ENCODE measurements around the gene PREX1. TPM values are rescaled to one million over a fixed set of nuclear protein-coding genes. Genes with fewer than 3 reads are reported as not detected.
"Not testable (repeated sequence)": the region's sequence is repeated elsewhere in the genome, so short reads cannot be mapped to it uniquely, and the experiment has no call there.

PREX1 gene
- total RNA-seq, 2 experiments from 2014 or later = 76.8 to 77.1 TPM

DNA sequence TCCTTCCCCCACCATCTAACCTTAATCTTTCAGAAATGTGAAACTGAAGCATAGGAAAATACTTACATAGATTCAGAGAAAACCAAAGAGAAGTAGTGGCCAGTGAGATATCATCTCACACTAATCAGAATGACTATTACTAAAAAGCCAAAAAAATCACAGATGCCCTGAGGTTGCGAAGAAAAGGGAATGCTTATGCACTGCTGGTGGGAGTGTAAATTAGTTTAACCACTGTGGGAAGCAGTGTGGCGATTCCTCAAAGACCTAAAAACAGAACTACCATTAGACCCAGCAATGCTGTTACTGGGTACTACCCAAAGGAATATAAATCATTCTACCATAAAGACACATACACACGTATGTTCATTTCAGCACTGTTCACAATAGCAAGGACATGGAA is 9.2 kb upstream of the PREX1 start:
- H3K9me3 Mint-ChIP-seq = no peaks in the 10 kb centered on the region
- DNase-seq = no peak
- no peak overlapping the region for H3K27ac Mint-ChIP-seq

DNA sequence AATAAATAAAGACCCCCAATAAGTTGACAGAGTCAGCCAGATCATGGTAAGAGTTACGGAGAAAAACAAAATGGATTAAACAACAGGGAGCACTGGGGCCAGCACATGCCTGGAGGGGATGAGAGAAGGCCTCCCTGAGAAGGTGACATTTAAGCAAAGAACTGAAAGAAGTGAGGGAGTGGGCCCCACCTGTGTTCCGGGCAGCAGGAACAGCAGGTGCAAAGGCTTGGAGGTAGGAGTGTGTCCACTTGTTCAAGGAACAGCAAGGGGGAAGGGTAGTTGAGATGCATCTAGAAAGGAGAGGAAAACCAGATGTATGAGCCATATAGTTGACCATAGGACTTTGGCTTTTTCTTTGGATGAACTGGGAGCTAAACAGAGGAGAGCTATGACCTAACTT is 7.6 kb upstream of the PREX1 start:
- no peaks in the 10 kb centered on the region for H3K36me3 Mint-ChIP-seq

More for the DNA sequence above, 9.2 kb upstream of the PREX1 start:
- Mint-ChIP-seq H3K27me3 (no peaks in the 10 kb centered on the region), H3K4me3 (no peak overlapping the region), H3K4me1 (peaks cover 10% of the 10 kb centered on the region), H3K36me3 (no peaks in the 10 kb centered on the region)

DNA sequence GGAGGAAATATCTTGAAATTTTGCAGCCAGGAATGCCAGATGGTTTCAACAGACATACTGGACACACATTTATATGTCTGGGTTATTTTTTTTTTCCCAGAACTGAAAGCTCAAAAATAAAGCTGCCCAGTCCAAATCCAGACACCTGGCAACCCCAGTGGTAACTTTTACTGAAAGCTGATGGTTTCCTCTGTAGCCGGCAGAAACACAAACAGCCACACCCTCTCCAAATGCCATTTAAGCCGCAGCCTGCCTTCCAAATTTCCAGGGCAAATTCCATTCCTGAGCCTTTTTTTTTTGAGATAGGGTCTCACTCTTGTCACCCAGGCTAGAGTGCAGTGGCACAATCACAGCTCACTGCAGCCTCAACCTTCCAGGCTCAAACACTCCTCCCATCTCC is 6.5 kb upstream of the PREX1 start:
- no peak for DNase-seq
- no peaks in the 10 kb centered on the region for H3K27me3 Mint-ChIP-seq
- peaks cover 18% of the 10 kb centered on the region for H3K4me1 Mint-ChIP-seq
- H3K27ac Mint-ChIP-seq = no peak overlapping the region
- no peaks in the 10 kb centered on the region for H3K9me3 Mint-ChIP-seq
- H3K4me3 Mint-ChIP-seq = no peak overlapping the region
- no peaks in the 10 kb centered on the region for H3K36me3 Mint-ChIP-seq

More for the DNA sequence above, 7.6 kb upstream of the PREX1 start:
- Mint-ChIP-seq H3K27me3 (no peaks in the 10 kb centered on the region), H3K4me3 (no peak overlapping the region), H3K4me1 (peaks cover 18% of the 10 kb centered on the region), H3K27ac (no peak overlapping the region), H3K9me3 (no peaks in the 10 kb centered on the region)
- DNase-seq = no peak

DNA sequence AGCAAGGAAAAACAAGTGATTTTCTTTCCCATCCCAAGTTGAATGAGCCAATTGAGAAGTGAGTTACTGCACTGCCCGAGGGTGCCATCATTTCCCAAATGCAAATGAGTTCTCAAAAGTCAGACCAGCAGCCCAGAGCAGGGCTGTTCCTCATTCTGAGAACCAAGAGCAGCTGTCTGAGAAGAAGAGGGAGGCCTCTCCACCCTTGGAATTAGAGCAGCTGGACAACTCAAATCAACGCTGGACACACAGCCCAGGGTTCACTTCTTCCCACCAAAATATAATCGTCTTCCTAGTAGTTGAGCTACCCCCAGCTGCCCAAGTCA is 4.6 kb upstream of the PREX1 start:
- Mint-ChIP-seq H3K4me1 (peaks cover 21% of the 10 kb centered on the region), H3K27ac (peak overlapping the region; percentile 31)

DNA sequence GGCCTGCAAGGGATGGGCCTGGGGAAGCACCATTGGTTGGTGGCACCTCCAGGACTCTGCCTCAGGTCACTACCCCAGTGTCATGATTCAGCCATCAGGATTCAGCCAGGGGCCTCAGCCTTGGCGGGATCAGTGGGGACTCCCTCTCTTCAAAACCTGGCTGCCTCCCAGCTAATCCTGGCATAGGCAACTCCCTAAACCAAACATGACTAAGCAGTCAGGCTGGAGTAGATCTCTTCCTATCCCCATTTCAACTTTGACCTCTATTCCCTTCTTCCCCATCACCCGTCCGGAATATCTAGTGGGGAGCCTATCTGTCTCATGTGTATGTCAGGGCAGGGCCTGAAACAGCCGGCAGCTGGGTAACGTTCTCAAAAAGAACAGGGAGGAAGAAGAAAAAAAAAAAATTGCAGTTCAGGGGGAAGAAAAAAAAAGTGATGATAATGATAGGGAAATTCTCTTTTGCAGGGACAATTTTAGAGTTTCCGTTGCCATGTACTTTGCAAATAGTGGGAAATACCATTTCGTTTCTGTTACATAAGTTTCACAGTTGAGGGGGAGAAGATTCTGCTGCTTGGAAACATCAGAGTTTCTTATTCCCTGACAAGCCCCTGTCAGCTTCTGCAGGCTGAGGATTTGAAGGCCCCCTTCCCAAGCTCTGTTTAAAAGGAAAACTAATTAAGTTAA is 4.1 kb upstream of the PREX1 start:
- H3K27me3 Mint-ChIP-seq = no peaks in the 10 kb centered on the region
- no peak for DNase-seq
- H3K27ac Mint-ChIP-seq = peak overlapping the region; percentile 31
- no peak overlapping the region for H3K4me3 Mint-ChIP-seq
- peaks cover 2% of the 10 kb centered on the region for H3K36me3 Mint-ChIP-seq
- H3K4me1 Mint-ChIP-seq = peaks cover 21% of the 10 kb centered on the region
- no peaks in the 10 kb centered on the region for H3K9me3 Mint-ChIP-seq

More for the DNA sequence above, 4.6 kb upstream of the PREX1 start:
- Mint-ChIP-seq H3K36me3 (peaks cover 2% of the 10 kb centered on the region), H3K27me3 (no peaks in the 10 kb centered on the region), H3K4me3 (no peak overlapping the region), H3K9me3 (no peaks in the 10 kb centered on the region)
- DNase-seq = no peak

DNA sequence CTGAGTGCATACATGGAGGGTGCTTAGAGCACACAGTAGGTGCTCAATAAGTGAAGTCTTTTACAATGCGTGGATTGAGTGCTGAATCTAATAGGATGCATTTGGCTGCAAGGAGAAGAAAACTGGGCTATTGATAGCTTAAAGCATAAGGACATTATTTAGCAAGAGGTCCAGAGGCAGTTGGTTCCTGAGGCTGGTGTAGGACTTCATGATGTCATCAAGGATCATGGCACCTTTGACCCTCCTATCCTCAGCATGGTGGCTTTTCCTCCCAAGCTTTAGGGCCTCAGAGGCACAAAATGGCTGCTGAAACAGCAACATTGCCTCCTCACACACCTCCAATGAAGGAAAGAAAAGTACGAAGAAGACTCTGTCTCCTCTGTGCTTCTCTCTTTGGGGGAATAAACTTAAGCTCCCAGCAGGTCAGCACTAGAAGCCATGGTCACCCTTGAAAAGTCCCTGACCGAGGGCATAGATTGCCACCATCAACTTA is 3.1 kb upstream of the PREX1 start:
- no peak overlapping the region for H3K27ac Mint-ChIP-seq

DNA sequence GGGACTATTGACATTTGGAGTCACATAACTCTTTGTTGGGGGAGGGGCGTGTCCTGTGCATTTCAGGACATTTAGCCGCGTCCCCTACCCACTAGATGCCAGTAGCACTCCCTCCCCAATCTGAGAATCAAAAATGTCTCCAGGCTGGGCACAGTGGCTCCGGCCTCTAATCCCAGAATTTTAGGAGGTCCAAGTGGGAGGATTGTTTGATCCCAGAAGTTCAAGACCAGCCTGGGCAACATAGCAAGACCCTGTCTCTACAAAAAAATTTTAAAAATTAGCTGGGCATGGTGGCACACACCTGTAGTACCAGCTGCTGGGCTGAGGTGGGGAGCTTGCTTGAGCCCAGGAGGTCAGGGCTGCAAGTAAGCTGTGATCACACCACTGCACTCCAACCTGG is 2.1 kb upstream of the PREX1 start:
- Mint-ChIP-seq H3K27ac (no peak overlapping the region), H3K4me3 (no peak overlapping the region), H3K4me1 (peaks cover 31% of the 10 kb centered on the region), H3K9me3 (no peaks in the 10 kb centered on the region), H3K36me3 (peaks cover 17% of the 10 kb centered on the region), H3K27me3 (no peaks in the 10 kb centered on the region)
- DNase-seq = no peak

More for the DNA sequence above, 3.1 kb upstream of the PREX1 start:
- no peak for DNase-seq
- no peak overlapping the region for H3K4me3 Mint-ChIP-seq
- H3K27me3 Mint-ChIP-seq = no peaks in the 10 kb centered on the region
- H3K36me3 Mint-ChIP-seq = peaks cover 9% of the 10 kb centered on the region
- H3K4me1 Mint-ChIP-seq = peaks cover 22% of the 10 kb centered on the region
- no peaks in the 10 kb centered on the region for H3K9me3 Mint-ChIP-seq

DNA sequence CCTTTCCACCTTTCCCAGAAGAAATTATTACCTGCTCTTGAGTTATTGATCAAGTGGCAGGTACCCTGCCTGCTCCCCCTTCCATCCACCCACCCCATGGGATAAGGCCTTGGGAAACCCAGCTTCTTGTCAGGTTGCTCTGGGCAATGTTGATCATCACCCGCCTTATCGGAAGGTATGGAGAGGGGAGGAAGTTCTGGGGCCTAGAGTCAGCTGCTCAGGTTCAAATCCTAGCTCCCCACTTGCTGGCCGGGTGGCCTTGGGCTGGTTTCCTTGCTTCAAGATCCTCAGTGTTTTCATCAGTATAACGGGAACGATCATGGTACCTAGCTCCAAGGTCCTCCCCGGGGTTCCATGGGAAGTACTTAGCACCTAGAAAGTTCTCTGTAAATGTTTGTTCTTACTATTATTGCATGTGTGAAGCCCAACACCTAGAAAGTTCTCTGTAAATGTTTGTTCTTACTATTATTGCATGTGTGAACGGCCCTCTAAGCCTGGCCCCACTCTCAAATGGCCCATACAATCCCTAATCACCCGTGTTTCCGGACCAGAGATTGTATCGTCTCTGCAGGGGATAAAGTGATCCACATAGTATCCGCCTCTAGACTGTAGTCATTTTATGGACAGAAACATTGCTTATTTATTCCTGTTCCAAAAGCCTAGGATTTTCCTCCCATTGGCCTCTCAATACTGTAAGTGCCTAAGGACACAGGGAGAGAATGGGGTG is 1.1 kb upstream of the PREX1 start:
- H3K36me3 Mint-ChIP-seq = peaks cover 21% of the 10 kb centered on the region
- DNase-seq = no peak
- H3K27me3 Mint-ChIP-seq = no peaks in the 10 kb centered on the region
- H3K4me3 Mint-ChIP-seq = peak overlapping the region; percentile 89
- H3K27ac Mint-ChIP-seq = peak overlapping the region; percentile 90
- peaks cover 42% of the 10 kb centered on the region for H3K4me1 Mint-ChIP-seq
- no peaks in the 10 kb centered on the region for H3K9me3 Mint-ChIP-seq

DNA sequence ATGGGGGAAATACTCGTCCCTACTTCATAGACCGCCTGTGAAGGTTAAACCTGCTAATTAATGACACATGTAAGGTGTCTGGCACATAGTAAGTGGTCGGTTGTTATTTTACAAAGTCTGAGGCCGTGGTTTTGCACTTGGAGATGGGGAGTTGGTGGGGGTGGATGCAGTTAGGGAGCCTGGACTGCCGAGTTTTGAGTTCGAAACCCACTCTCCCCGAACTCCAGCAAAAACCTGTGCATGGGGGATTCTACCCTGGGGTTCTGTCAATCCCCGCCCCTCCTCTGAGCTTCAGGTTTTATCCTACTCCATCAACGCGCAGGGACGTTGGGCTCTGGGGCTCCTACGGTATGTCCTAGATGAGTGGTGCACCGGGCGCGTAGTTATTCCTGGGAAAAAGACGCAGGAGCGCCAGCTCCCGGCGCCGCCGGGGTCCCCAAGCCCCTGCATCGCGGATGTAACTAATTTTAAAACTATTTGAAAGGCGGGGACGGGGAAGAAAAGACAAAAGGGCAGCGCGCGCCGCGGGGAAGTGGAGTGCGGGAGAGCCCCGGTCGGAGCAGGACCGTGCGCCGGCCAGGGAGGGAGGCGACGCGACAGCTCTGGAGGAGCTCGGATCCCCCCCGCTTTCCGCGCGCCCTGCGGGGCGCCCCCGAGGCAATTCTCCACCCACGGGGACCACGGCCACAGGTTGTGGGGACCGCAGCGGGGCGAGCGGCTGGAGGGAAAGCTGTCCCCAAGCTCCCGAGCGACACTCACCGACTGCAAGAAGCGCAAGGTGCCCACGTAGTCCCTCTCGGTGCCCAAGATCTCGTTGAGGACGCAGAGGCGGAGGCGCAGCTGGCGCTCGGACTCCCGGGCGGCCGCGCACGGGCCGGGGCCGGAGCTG is 672 bp downstream of the PREX1 start:
- no peaks in the 10 kb centered on the region for H3K27me3 Mint-ChIP-seq
- peak; percentile 55 for DNase-seq
- H3K9me3 Mint-ChIP-seq = no peaks in the 10 kb centered on the region
- H3K27ac Mint-ChIP-seq = peak overlapping the region; percentile 93
- H3K4me3 Mint-ChIP-seq = peak overlapping the region; percentile 95
- peaks cover 53% of the 10 kb centered on the region for H3K4me1 Mint-ChIP-seq
- peaks cover 29% of the 10 kb centered on the region for H3K36me3 Mint-ChIP-seq

DNA sequence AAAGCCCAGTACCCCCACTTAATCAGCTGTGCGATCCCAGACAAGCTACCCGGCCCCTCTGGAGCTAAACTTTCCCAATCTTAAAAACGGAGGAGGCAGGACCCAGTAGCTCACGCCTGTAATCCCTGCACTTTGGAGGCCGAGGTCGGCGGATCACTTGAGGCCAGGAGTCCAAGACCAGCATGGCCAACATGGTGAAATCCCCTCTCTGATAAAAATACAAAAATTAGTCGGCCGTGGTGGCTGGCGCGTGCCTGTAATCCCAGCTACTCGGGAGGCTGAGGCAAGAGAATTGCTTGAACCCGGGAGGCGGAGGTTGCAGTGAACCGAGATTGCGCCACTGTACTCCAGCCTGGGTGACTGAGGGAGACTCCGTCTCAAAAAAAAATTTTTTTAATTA is 1.3 kb downstream of the PREX1 start:
- not testable (repeated sequence) for DNase-seq

DNA sequence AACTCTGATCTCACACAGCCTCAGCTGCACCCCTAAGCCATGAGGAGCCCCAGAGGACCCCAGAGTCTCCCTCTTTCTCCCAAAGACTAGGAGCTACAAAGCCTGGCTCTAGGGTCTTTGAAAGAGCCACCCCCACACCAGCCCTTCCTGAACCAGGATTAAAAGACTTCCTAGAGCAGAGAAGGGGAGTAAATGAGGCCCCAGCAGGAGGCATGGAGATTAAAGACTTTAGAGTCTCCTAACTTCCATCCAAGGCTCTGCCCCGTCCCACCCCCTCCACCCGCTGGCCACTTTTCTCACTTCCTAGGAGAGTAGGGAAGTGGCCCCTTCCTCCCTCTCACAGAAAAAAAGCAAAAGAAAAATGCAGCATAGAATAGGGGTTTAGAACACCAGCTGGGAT is 1.7 kb downstream of the PREX1 start:
- Mint-ChIP-seq H3K27ac (peak overlapping the region; percentile 93), H3K9me3 (no peaks in the 10 kb centered on the region), H3K27me3 (no peaks in the 10 kb centered on the region), H3K4me1 (peaks cover 55% of the 10 kb centered on the region), H3K4me3 (peak overlapping the region; percentile 95), H3K36me3 (peaks cover 35% of the 10 kb centered on the region)
- no peak for DNase-seq

More for the DNA sequence above, 1.3 kb downstream of the PREX1 start:
- H3K9me3 Mint-ChIP-seq, H3K27me3 Mint-ChIP-seq: not testable (repeated sequence)
- peaks cover 54% of the 10 kb centered on the region for H3K4me1 Mint-ChIP-seq
- peak overlapping the region; percentile 93 for H3K27ac Mint-ChIP-seq
- H3K4me3 Mint-ChIP-seq = peak overlapping the region; percentile 95
- peaks cover 35% of the 10 kb centered on the region for H3K36me3 Mint-ChIP-seq

DNA sequence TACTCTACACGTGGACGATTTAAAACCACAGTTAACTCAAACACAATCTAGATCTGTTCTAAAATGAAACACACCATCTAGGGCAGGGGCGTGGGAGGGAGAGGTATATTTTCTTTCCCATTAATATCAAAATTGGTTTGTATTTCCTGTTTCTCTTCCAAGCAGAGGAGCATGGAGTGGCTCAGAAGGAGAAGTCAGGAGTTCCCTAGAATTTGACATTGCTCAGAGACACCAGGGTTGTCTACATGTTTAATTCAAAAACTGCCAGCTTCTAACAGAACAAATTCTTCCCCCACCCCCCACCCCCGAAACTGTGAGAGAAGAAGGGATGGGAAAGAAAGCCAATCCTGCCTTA is 2.3 kb downstream of the PREX1 start:
- H3K27me3 Mint-ChIP-seq = no peaks in the 10 kb centered on the region
- peak overlapping the region; percentile 95 for H3K4me3 Mint-ChIP-seq
- DNase-seq = no peak
- H3K27ac Mint-ChIP-seq = peak overlapping the region; percentile 93
- H3K9me3 Mint-ChIP-seq = no peaks in the 10 kb centered on the region
- peaks cover 59% of the 10 kb centered on the region for H3K4me1 Mint-ChIP-seq
- H3K36me3 Mint-ChIP-seq = peaks cover 35% of the 10 kb centered on the region

DNA sequence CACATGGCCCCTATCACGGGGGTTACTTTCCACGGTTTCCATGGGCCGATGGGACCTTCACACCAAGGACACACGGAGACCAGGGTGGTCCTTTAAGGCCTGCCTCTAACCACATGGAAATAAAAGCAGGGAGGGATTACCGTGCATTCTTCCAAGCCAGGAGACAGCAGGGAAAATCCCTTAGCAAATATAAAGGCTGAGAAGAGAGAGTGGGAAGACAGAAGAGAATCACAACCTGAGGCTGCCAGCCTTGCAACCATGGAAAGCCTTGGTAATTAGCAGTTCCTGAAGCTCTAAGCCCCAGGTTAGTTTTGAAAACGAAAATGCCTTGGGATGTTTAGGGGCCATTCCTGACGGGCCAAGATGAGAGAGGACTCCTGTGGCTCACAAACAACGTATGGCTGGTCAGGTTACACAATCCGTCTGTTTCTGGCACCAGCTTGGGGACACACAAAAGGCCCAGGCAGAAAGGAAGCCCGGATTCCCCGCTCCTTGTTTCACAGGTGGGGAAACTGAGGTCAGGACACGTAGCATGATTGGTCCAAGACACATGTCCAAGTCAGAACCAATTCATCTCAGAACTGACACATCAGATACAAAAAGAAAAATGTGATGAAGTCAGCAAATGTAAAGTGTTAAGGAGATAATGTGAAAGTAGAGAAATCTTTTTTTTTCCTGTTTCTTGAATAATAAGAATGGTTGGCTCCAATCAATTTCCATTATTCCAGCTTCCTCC is 2.8 kb downstream of the PREX1 start:
- no peaks in the 10 kb centered on the region for H3K9me3 Mint-ChIP-seq
- peak overlapping the region; percentile 95 for H3K4me3 Mint-ChIP-seq
- DNase-seq = no peak
- H3K4me1 Mint-ChIP-seq = peaks cover 65% of the 10 kb centered on the region
- peak overlapping the region; percentile 93 for H3K27ac Mint-ChIP-seq
- no peaks in the 10 kb centered on the region for H3K27me3 Mint-ChIP-seq
- H3K36me3 Mint-ChIP-seq = peaks cover 40% of the 10 kb centered on the region

DNA sequence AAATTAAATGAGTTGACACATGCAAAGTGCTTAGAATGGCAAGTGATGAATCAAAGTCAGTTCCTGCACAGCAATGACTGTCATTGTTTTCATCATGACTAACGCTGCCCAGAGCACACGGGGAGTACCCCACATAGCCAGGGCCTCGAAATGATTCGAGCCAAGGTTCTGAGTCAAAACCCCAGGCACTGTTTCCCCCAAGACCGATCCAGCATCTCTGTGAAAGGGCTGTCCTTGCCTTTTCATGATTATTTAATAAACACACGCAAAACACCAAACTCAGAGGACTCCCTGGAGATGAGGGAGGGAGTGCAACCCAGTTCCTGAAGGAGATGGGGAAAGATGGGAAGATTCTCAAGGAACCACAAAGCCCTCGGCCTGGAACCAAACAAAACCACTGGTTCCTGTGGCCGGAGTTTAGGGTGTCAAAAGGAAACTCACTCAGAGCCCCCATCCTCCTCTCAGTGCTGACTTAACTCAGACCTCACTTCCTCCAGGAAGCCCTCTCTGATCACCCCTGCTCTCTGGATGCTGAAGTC is 3.8 kb downstream of the PREX1 start:
- H3K36me3 Mint-ChIP-seq = peaks cover 46% of the 10 kb centered on the region
- H3K9me3 Mint-ChIP-seq = no peaks in the 10 kb centered on the region
- DNase-seq = peak; percentile 74
- H3K27me3 Mint-ChIP-seq = no peaks in the 10 kb centered on the region
- H3K4me1 Mint-ChIP-seq = peaks cover 74% of the 10 kb centered on the region
- H3K4me3 Mint-ChIP-seq = peak overlapping the region; percentile 95
- H3K27ac Mint-ChIP-seq = peak overlapping the region; percentile 93

Measured in activated naive CD8-positive, alpha-beta T cell treated with anti-CD3 and anti-CD28 coated beads for 36 hours (primary cell).